Karpas-422 (cell line): Measurements from ENCODE around the gene SLC26A1. TPM values are rescaled to one million over a fixed set of nuclear protein-coding genes. Genes with fewer than 3 reads are reported as not detected.

Experiments
- DNase-seq: peaks from one replicate; pipeline ENCODE4 v3.0.0-alpha.2; 2015
- H2AFZ ChIP-seq: fragments of 200-600 bp; sonication (generic); 2 replicates; pipeline ENCODE4 v1.6.1; 2014; ENCODE audit warnings: antibody characterized with exemption, low read length, mixed read lengths
- H3K27ac ChIP-seq: fragments of 200-600 bp; sonication (generic); 2 replicates; pipeline ENCODE4 v1.5.1; 2014; ENCODE audit warnings: mild to moderate bottlenecking, low read length, moderate library complexity
- H3K27me3 ChIP-seq: fragments of 200-600 bp; sonication (generic); 2 replicates; pipeline ENCODE4 v1.6.1; 2014; ENCODE audit warnings: low read length, mixed read lengths
- H3K36me3 ChIP-seq: fragments of 200-600 bp; sonication (generic); 2 replicates; pipeline ENCODE4 v1.6.1; 2014; ENCODE audit warnings: low read length, mixed read lengths; ENCODE audit not compliant: insufficient read depth
- H3K4me1 ChIP-seq: fragments of 200-600 bp; sonication (generic); 2 replicates; pipeline ENCODE4 v1.6.1; 2014; ENCODE audit warnings: mild to moderate bottlenecking, low read length, mixed read lengths
- H3K4me2 ChIP-seq: fragments of 200-600 bp; sonication (generic); 2 replicates; pipeline ENCODE4 v1.6.1; 2014; ENCODE audit warnings: low read length, low read depth, mild to moderate bottlenecking; ENCODE audit not compliant: poor library complexity, severe bottlenecking
- H3K4me3 ChIP-seq: fragments of 200-600 bp; sonication (generic); 2 replicates; pipeline ENCODE4 v1.5.1; 2014; ENCODE audit warnings: mild to moderate bottlenecking, antibody characterized with exemption, low read length, mixed read lengths
- H3K79me2 ChIP-seq: fragments of 200-600 bp; sonication (generic); 2 replicates; pipeline ENCODE4 v1.6.1; 2014; ENCODE audit warnings: mild to moderate bottlenecking, low read length, mixed read lengths
- H3K9ac ChIP-seq: fragments of 200-600 bp; sonication (generic); 2 replicates; pipeline ENCODE4 v1.6.0; 2014; ENCODE audit warnings: low read length
- H3K9me2 ChIP-seq: fragments of 200-600 bp; sonication (generic), shearing (Covaris generic); replicated peaks from 2 replicates; pipeline ENCODE4 v1.6.0; 2014; ENCODE audit warnings: mild to moderate bottlenecking, low read length, moderate library complexity; ENCODE audit not compliant: insufficient read depth
- H3K9me3 ChIP-seq: fragments of 300-700, 200-600 bp; sonication (generic); 2 replicates; pipeline ENCODE4 v1.6.1; 2014; ENCODE audit warnings: low read length, mixed read lengths
- H4K20me1 ChIP-seq: fragments of 200-600 bp; sonication (generic); 2 replicates; pipeline ENCODE4 v1.6.1; 2014; ENCODE audit warnings: mild to moderate bottlenecking, antibody characterized with exemption, low read length, low read depth; ENCODE audit not compliant: insufficient read depth
- total RNA-seq: library from RNA; depleted of rRNA; stranded (reverse); fragments of >200 nt; shearing (Covaris generic); gene quantifications from 2 replicates; pipeline ENCODE4 v1.2.3, GENCODE V29; 2014; ENCODE audit warnings: low replicate concordance

SLC26A1 gene
- total RNA-seq, 1 experiment from 2014 or later: not detected

GRCh38 chr4:1004557-1005485 is 11.6 kb upstream of the SLC26A1 start:
- Histone ChIP-seq H3K27me3 (no peaks in the 10 kb centered on the region), H3K9ac (no peak overlapping the region), H3K4me2 (no peak overlapping the region), H3K4me3 (no peak overlapping the region), H3K36me3 (no peaks in the 10 kb centered on the region), H4K20me1 (no peaks in the 10 kb centered on the region), H3K9me3 (no peaks in the 10 kb centered on the region), H3K79me2 (no peaks in the 10 kb centered on the region), H2AFZ (no peak overlapping the region), H3K4me1 (peaks cover 20% of the 10 kb centered on the region), H3K9me2 (no peaks in the 10 kb centered on the region), H3K27ac (no peak overlapping the region)
- no peak for DNase-seq

- Histone ChIP-seq H4K20me1 (no peaks in the 10 kb centered on the region), H3K27ac (no peak overlapping the region), H3K36me3 (no peaks in the 10 kb centered on the region), H3K4me1 (peaks cover 23% of the 10 kb centered on the region), H2AFZ (no peak overlapping the region), H3K27me3 (no peaks in the 10 kb centered on the region), H3K9ac (no peak overlapping the region), H3K4me2 (no peak overlapping the region), H3K9me2 (no peaks in the 10 kb centered on the region), H3K4me3 (no peak overlapping the region), H3K9me3 (no peaks in the 10 kb centered on the region), H3K79me2 (no peaks in the 10 kb centered on the region)
- no peak for DNase-seq
Measured at GRCh38 chr4:1004071-1004418, 10.8 kb upstream of the SLC26A1 start.

GRCh38 chr4:1003271-1004070 is 10.3 kb upstream of the SLC26A1 start:
- no peaks in the 10 kb centered on the region for H3K36me3 ChIP-seq
- H3K27me3 ChIP-seq: no peaks in the 10 kb centered on the region
- H3K9me2 ChIP-seq: no peaks in the 10 kb centered on the region
- H3K4me1 ChIP-seq: peaks cover 21% of the 10 kb centered on the region
- no peaks in the 10 kb centered on the region for H3K9me3 ChIP-seq
- no peak for DNase-seq
- H3K4me3 ChIP-seq: no peak overlapping the region
- H3K9ac ChIP-seq: no peak overlapping the region
- no peak overlapping the region for H3K27ac ChIP-seq
- no peaks in the 10 kb centered on the region for H4K20me1 ChIP-seq
- H2AFZ ChIP-seq: no peak overlapping the region
- H3K4me2 ChIP-seq: no peak overlapping the region
- no peaks in the 10 kb centered on the region for H3K79me2 ChIP-seq

GRCh38 chr4:1002631-1003251 is 9.5 kb upstream of the SLC26A1 start:
- Histone ChIP-seq H3K4me3 (no peak overlapping the region), H2AFZ (no peak overlapping the region), H3K36me3 (no peaks in the 10 kb centered on the region), H3K9me2 (no peaks in the 10 kb centered on the region), H3K27me3 (no peaks in the 10 kb centered on the region), H3K9me3 (no peaks in the 10 kb centered on the region), H3K79me2 (no peaks in the 10 kb centered on the region), H4K20me1 (0 out of 2 replicates have a peak, but pooled peaks cover 5% of the 10 kb centered on the region), H3K9ac (no peak overlapping the region), H3K27ac (no peak overlapping the region), H3K4me2 (no peak overlapping the region), H3K4me1 (peaks cover 25% of the 10 kb centered on the region)
- DNase-seq: no peak

GRCh38 chr4:1002131-1002630 is 9.0 kb upstream of the SLC26A1 start:
- H3K79me2 ChIP-seq: no peaks in the 10 kb centered on the region
- H3K4me2 ChIP-seq: no peak overlapping the region
- H3K27me3 ChIP-seq: no peaks in the 10 kb centered on the region

GRCh38 chr4:1001561-1002130 is 8.4 kb upstream of the SLC26A1 start:
- Histone ChIP-seq H3K4me2 (no peak overlapping the region), H3K4me1 (peaks cover 25% of the 10 kb centered on the region), H3K9me2 (no peaks in the 10 kb centered on the region), H3K79me2 (no peaks in the 10 kb centered on the region), H3K27me3 (no peaks in the 10 kb centered on the region), H4K20me1 (0 out of 2 replicates have a peak, but pooled peaks cover 5% of the 10 kb centered on the region), H3K9ac (no peak overlapping the region), H3K9me3 (no peaks in the 10 kb centered on the region), H3K27ac (no peak overlapping the region), H3K36me3 (no peaks in the 10 kb centered on the region), H3K4me3 (no peak overlapping the region), H2AFZ (no peak overlapping the region)
- DNase-seq: no peak

More at GRCh38 chr4:1002131-1002630, 9.0 kb upstream of the SLC26A1 start:
- no peaks in the 10 kb centered on the region for H3K36me3 ChIP-seq
- no peaks in the 10 kb centered on the region for H3K9me3 ChIP-seq
- H3K4me3 ChIP-seq: no peak overlapping the region
- H3K9me2 ChIP-seq: no peaks in the 10 kb centered on the region
- 0 out of 2 replicates have a peak, but pooled peaks cover 5% of the 10 kb centered on the region for H4K20me1 ChIP-seq
- peaks cover 25% of the 10 kb centered on the region for H3K4me1 ChIP-seq
- no peak overlapping the region for H3K27ac ChIP-seq
- DNase-seq: no peak
- no peak overlapping the region for H2AFZ ChIP-seq
- H3K9ac ChIP-seq: no peak overlapping the region

GRCh38 chr4:1000686-1001260 is 7.6 kb upstream of the SLC26A1 start:
- H3K9ac ChIP-seq: no peak overlapping the region
- no peaks in the 10 kb centered on the region for H3K27me3 ChIP-seq
- no peak for DNase-seq
- H4K20me1 ChIP-seq: peaks cover 13% of the 10 kb centered on the region; the same call in 1 of the 2 replicates
- peaks cover 25% of the 10 kb centered on the region for H3K4me1 ChIP-seq
- no peak overlapping the region for H2AFZ ChIP-seq
- H3K4me3 ChIP-seq: peak overlapping the region; percentile 40; the same call in 1 of the 2 replicates
- H3K9me2 ChIP-seq: no peaks in the 10 kb centered on the region
- H3K4me2 ChIP-seq: peak overlapping the region; percentile 61
- H3K79me2 ChIP-seq: no peaks in the 10 kb centered on the region
- no peaks in the 10 kb centered on the region for H3K36me3 ChIP-seq
- no peaks in the 10 kb centered on the region for H3K9me3 ChIP-seq
- H3K27ac ChIP-seq: peak overlapping the region; percentile 88; the same call in 1 of the 2 replicates
